ENCODE measurements around the gene ATG13.
"Not testable (repeated sequence)": the region's sequence is repeated elsewhere in the genome, so short reads cannot be mapped to it uniquely, and the experiment has no call there.

Gene ATG13

GRCh38 chr11:46695345-46696211, 78.2 kb downstream of the ATG13 start:
- DNase-seq (ENCODE audit: low read depth, low spot score): no peak

- no peak for DNase-seq (ENCODE audit: low read depth, low spot score)
These were observed 78.8 kb downstream of the ATG13 start for GRCh38 chr11:46696212-46696558.

- DNase-seq (ENCODE audit: low read depth, low spot score): no peak
These were observed 80.0 kb downstream of the ATG13 start for GRCh38 chr11:46697303-46697702.

GRCh38 chr11:46697723-46698122, 80.4 kb downstream of the ATG13 start:
- no peak for DNase-seq (ENCODE audit: low read depth, low spot score)

GRCh38 chr11:46698597-46698996, 81.2 kb downstream of the ATG13 start:
- no peak for DNase-seq (ENCODE audit: low read depth, low spot score)

- DNase-seq (ENCODE audit: low read depth, low spot score): peak; percentile 95
These were observed 83.1 kb downstream of the ATG13 start, which contains the start of the genes ARHGAP1 and ZNF408 for GRCh38 chr11:46700241-46701077. ARHGAP1 (minus strand) TSS chr11:46700619; CDS start chr11:46696107, 4,512 bp downstream. ZNF408 (plus strand) TSS chr11:46701031; CDS start chr11:46701048, 17 bp downstream.

GRCh38 chr11:46701078-46701654, 83.8 kb downstream of the ATG13 start:
- no peak for DNase-seq (ENCODE audit: low read depth, low spot score)

GRCh38 chr11:46705070-46705688, 87.8 kb downstream of the ATG13 start:
- no peak for DNase-seq (ENCODE audit: low read depth, low spot score)

GRCh38 chr11:46706886-46707285, 89.5 kb downstream of the ATG13 start:
- DNase-seq (ENCODE audit: low read depth, low spot score): no peak

- not testable (repeated sequence) for DNase-seq (ENCODE audit: low read depth, low spot score)
These were observed 92.0 kb downstream of the ATG13 start for GRCh38 chr11:46709351-46709750.

- no peak for DNase-seq (ENCODE audit: low read depth, low spot score)
These were observed 93.5 kb downstream of the ATG13 start for GRCh38 chr11:46710821-46711269.

GRCh38 chr11:46711303-46711702, 94.0 kb downstream of the ATG13 start:
- DNase-seq (ENCODE audit: low read depth, low spot score): no peak

- DNase-seq (ENCODE audit: low read depth, low spot score): no peak
These were observed 95.7 kb downstream of the ATG13 start for GRCh38 chr11:46712874-46713576.

GRCh38 chr11:46717825-46718154, 100.4 kb downstream of the ATG13 start:
- not testable (repeated sequence) for DNase-seq (ENCODE audit: low read depth, low spot score)

- DNase-seq (ENCODE audit: low read depth, low spot score): no peak
These were observed 101.0 kb downstream of the ATG13 start for GRCh38 chr11:46718155-46719019.

GRCh38 chr11:46719048-46719542, 101.7 kb downstream of the ATG13 start, which contains the start of gene F2:
F2 (plus strand) TSS chr11:46719213; CDS start chr11:46719236, 23 bp downstream.
- DNase-seq (ENCODE audit: low read depth, low spot score): no peak

GRCh38 chr11:46719543-46720218, 102.3 kb downstream of the ATG13 start:
- no peak for DNase-seq (ENCODE audit: low read depth, low spot score)

GRCh38 chr11:46721286-46721685, 103.9 kb downstream of the ATG13 start:
- no peak for DNase-seq (ENCODE audit: low read depth, low spot score)

All from brain pericyte (primary cell).